Peyer's patch (tissue), 4 donors: ENCODE data around the gene PTGR3. TPM values are rescaled to one million over a fixed set of nuclear protein-coding genes. Genes with fewer than 3 reads are reported as not detected.

Experiments used
- DNase-seq, 3 donors: peaks; one replicate each; pipeline ENCODE4 v3.0.0-alpha.2; 2017 to 2019
- H3K27ac ChIP-seq, 4 donors: fragments of 200-600 bp; sonication (generic); one replicate each; pipeline ENCODE4 v1.5.1; 2016 to 2019
- H3K27me3 ChIP-seq, 2 donors: fragments of 200-600 bp; sonication (generic); one replicate each; pipeline ENCODE4 v1.5.1; 2019
- H3K36me3 ChIP-seq, 3 donors: fragments of 200-600 bp; sonication (generic); one replicate each; pipeline ENCODE4 v1.5.1; 2016 to 2019
- H3K4me1 ChIP-seq, 4 donors: fragments of 200-600 bp; sonication (generic); one replicate each; pipeline ENCODE4 v1.5.1; 2016 to 2019
- H3K4me3 ChIP-seq, 4 donors: fragments of 200-600 bp; sonication (generic); 1 replicate in 3 of 4; 2 replicates in 1 of 4; pipeline ENCODE4 v1.5.1; 2016 to 2019; ENCODE audit warnings: mild to moderate bottlenecking in 1 of 4
- H3K9me3 ChIP-seq, 4 donors: fragments of 200-600 bp; sonication (generic); one replicate each; pipeline ENCODE4 v1.5.1; 2016 to 2019; ENCODE audit warnings: mild to moderate bottlenecking in 1 of 4
- CTCF ChIP-seq, 6 experiments: fragments of 450-650 bp in 4 of 6; fragments of 200-600 bp in 2 of 6; sonication (generic) in 1 of 6; IDR thresholded peaks; one replicate each; pipeline ENCODE4 v1.5.1; 2017 to 2019; ENCODE audit warnings: antibody characterized with exemption in 6 of 6, mild to moderate bottlenecking in 3 of 6, moderate library complexity in 1 of 6
- POLR2A ChIP-seq, 2 donors: fragments of 450-650 bp; IDR thresholded peaks; one replicate each; pipeline ENCODE4 v1.5.1; 2017; ENCODE audit warnings: antibody characterized with exemption in 2 of 2, mild to moderate bottlenecking in 2 of 2, moderate library complexity in 2 of 2
- total RNA-seq, 4 donors: library from RNA; depleted of rRNA; stranded (reverse); fragments of >200 nt; gene quantifications; one replicate each; pipeline ENCODE4 v1.1.0, GENCODE V29; 2016

PTGR3 gene
- total RNA-seq, 4 donors from 2014 or later = 19.6 to 24.1 (median 20.8) TPM

DNA sequence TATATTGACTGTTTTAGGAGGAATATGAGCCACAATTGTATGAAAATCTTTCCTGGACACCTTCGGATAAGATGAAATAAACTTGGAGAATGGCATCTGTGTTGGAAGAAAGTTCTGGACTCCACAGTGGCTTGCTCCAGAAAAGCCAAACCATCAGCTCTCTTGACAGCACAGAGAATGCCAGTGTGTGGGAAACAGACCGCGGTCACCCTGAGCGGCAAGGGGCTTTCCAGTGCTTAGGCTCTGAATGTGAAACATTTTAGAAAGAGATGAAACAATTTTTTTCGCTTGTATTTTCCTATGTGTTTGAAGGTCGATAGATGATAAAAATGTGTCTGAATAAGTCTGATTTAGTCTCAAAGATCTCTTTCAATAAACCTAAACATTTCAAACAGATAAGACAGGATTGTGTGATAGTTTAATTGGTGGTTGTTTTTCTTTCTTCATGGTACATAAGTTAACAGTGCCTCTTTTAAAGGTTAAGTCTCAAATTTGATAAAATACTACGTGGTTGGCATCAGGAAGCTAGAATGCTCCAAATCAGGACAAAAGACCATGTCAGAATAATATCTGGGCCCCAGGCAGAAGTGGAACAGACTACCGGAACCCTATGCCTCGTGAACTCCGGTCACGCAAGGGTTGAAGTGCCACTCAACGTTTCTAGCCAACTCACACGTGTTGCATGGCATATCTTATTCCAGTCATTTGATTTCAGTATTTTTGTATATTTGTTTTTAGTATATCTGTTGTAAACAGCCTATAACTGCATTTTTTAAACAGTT lies 28.9 kb downstream of the PTGR3 start:
- Histone ChIP-seq H3K27ac (no peak overlapping the region), H3K4me3 (no peak overlapping the region), H3K4me1 (no peaks in the 10 kb centered on the region), H3K27me3 (no peaks in the 10 kb centered on the region), H3K36me3 (no peaks in the 10 kb centered on the region), H3K9me3 (no peaks in the 10 kb centered on the region)
- no peak for DNase-seq
- TF ChIP-seq POLR2A (IDR thresholded peaks at IDR 0.05) = no peak
- no peak for TF ChIP-seq CTCF (IDR thresholded peaks at IDR 0.05)

GRCh38 chr18:75178376-75178775 lies 30.6 kb downstream of the PTGR3 start:
- H3K27ac ChIP-seq = no peak overlapping the region
- DNase-seq = peak in 1 of 3 donors; percentile 24
- no peak for TF ChIP-seq CTCF (IDR thresholded peaks at IDR 0.05)
- TF ChIP-seq POLR2A (IDR thresholded peaks at IDR 0.05) = no peak
- H3K36me3 ChIP-seq = no peaks in the 10 kb centered on the region
- no peak overlapping the region for H3K4me3 ChIP-seq
- H3K27me3 ChIP-seq = no peaks in the 10 kb centered on the region
- no peaks in the 10 kb centered on the region for H3K4me1 ChIP-seq
- no peaks in the 10 kb centered on the region for H3K9me3 ChIP-seq

GRCh38 chr18:75176849-75177248 lies 32.1 kb downstream of the PTGR3 start:
- peak in 1 of 3 donors; percentile 25 for DNase-seq
- Histone ChIP-seq H3K27me3 (no peaks in the 10 kb centered on the region), H3K4me1 (no peaks in the 10 kb centered on the region), H3K27ac (no peak overlapping the region), H3K36me3 (no peaks in the 10 kb centered on the region), H3K9me3 (no peaks in the 10 kb centered on the region), H3K4me3 (no peak overlapping the region)
- TF ChIP-seq CTCF (IDR thresholded peaks at IDR 0.05) (no peak), POLR2A (IDR thresholded peaks at IDR 0.05) (no peak)

- TF ChIP-seq POLR2A (IDR thresholded peaks at IDR 0.05) (no peak), CTCF (IDR thresholded peaks at IDR 0.05) (no peak)
- no peak for DNase-seq
Observed at GRCh38 chr18:75173738-75174137, 35.2 kb downstream of the PTGR3 start.

DNA sequence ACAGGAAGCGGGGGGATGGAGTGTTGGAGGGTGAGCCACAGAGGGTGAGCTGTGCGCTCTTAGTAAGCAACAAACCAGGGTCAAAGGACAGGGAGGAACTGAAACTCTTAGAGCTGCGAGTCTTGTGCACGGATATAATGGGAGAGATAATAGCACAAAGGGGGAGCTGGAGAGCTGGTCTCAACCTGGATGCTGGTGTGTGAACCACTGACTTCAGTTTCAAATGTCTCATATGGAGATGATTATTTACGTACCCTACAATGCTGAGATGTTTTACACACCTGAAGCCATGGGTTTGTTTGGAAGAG lies 35.9 kb downstream of the PTGR3 start:
- peak in 1 of 3 donors; percentile 28 for DNase-seq
- TF ChIP-seq CTCF (IDR thresholded peaks at IDR 0.05) = peak in 4 of 6 experiments; percentile 13 to 22 (median 17)
- TF ChIP-seq POLR2A (IDR thresholded peaks at IDR 0.05) = no peak

More at GRCh38 chr18:75173738-75174137, 35.2 kb downstream of the PTGR3 start:
- H3K4me3 ChIP-seq = no peak overlapping the region
- H3K27ac ChIP-seq = no peak overlapping the region
- H3K4me1 ChIP-seq = no peaks in the 10 kb centered on the region
- H3K36me3 ChIP-seq = no peaks in the 10 kb centered on the region
- no peaks in the 10 kb centered on the region for H3K9me3 ChIP-seq
- no peaks in the 10 kb centered on the region for H3K27me3 ChIP-seq

More for the DNA sequence above, 35.9 kb downstream of the PTGR3 start:
- Histone ChIP-seq H3K4me3 (no peak overlapping the region), H3K36me3 (no peaks in the 10 kb centered on the region), H3K27ac (no peak overlapping the region), H3K27me3 (no peaks in the 10 kb centered on the region), H3K9me3 (no peaks in the 10 kb centered on the region), H3K4me1 (no peaks in the 10 kb centered on the region)
